NCI-H146 treated with DMSO at 0.1 percent for 48 hours (cell line): ENCODE data around the gene CHRM3.
"Not testable (repeated sequence)": the region's sequence is repeated elsewhere in the genome, so short reads cannot be mapped to it uniquely, and the experiment has no call there.

Source experiments
- DNase-seq: peaks from one replicate; lab custom pipeline; 2025; ENCODE audit not compliant: unreplicated experiment; lab: John Stamatoyannopoulos, UW

CHRM3 gene

DNA sequence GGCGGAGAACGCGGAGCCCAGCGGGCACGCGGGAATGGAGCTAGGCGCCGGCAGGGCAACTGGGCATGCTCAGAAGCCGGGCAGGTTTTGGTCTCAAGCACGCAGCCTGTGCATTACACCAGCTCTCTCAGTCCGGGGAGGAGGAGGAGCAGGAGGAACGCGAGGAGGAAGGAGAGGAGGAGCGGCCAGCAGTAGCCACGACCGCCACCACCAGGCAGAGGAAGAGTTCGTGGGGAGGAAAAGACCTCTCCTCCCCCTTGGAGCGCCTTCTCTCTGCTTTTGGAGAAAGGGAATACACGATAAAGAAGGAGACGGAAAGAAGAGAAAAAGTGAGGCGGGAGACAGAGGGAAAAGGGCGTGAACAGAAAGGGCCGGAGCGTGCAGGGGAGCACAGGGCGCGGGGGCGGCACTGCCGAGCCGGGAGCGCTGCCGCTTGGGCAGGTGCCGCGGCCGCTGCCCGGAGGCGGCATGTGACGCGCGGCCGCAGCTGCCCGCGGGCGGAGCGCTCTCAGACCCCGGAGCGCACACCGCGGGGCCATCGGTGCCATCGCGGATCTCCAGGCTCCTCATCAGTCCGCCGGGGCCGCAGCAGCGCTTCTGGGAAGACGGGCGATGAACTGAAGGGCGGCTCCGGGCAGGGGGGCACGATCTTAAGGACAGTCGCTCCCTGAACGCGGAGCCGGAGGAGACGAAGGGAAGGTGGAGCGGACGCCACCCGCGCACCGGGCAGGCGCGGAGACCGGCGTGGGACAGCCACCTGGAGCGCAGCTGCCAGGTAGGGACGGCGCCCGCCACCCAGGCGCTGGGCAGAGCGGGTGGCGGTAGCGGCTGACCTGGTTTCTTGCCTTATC is at the start of gene CHRM3:
Gene CHRM3 (plus strand): TSS at position 116 of the 851 bp plus-strand sequence. CDS start 520,884 bp downstream, outside the sequence.
- DNase-seq, result peak; percentile 55

DNA sequence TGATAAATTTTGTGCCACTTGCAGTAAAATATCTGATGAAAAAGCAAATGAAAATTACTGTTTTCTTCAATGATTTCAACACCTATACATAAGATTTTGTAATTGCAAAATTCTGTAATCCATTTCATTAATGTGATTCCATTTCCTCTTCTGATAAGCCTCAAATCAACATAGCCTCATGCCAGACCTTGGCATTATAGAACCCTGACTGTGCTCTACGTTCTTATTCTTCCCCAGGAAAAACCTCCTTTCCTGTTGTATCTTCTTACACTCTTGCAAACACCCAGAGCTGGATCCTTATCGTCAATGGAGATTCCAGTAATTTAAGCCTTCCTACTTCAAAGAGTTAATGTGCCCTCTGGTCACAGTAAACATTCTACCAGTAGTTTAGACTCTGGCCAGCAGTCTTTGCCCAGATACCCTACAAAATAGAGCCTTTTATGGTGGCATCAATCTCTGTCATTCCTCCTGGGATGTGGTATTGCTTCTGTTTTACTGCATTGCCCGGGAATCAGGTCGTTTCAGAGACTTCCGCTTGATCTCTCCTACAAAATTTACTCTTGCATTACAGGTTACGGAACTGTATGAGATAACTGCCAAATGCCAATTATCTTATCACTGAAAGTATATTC is 48.5 kb upstream of the CHRM3 start:
- no peak for DNase-seq

DNA sequence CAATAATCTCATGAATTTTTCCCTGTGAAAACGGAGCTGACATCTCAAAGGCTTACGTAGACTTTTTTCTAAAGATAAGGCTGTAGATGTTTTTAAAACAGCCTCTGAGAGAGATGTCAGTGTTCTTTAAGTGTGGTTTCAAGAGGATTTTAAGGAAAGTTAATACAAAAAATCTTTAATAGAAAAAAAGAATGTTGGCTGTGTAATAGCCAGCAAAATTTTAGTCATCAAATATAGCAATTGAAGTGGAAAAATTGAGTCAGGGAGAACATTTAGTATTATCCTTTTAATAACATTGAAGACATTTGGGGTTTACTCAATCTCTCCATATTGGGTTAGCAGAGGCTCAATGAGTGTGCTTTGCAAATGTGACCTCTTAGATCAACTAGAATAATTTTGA is 38.6 kb upstream of the CHRM3 start:
- DNase-seq, result no peak

DNA sequence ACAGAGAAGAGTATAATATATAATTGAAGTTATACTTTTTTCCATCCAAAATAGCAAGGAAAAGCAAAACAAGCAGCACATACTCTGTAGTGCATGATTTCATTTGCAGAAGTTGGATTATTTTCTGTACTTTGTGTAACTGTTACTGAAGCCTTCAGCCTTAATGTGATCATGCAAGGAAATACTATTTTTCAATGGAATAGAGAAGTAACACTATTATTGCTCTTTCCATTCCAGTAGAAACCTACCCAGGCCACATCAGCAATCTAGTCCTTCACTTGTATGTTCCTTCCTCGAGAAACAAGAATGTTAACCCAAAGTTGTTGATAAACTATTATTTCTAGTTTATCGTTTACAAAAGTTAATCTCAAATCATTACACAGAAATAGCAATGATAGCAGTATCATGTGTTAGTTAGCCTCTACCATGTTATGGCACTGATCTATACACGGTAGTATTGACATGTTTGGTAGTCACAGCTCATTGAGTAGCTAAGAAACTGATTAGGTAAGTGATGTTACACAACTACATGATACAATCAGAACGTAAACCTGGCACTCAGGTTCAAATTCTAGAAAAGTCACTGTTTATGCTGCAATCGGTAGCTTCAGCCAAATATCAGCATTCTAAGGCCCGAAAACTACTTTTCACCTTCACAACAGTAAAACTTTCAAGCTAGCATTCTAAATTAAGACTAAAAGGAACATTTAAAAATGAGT is 37.6 kb upstream of the CHRM3 start:
- no peak for DNase-seq

DNA sequence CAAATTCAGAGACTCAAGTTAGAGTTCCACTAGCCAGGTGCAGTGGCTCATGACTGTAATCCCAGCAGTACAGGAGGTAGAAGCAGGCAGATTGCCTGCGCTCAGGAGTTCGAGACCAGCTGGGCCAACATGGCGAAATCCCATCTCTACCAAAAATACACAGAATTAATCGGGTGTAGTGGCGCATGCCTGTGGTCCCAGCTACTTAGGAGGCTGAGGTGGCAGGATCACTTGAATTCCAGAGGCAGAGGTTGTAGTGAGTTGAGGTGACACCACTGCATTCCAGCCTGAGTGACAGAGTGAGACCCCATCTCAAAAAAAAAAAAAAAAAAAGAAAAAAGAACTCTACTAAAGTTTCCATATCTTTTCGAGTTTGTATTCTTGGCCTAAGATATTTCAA is 36.7 kb upstream of the CHRM3 start:
- no peak for DNase-seq

DNA sequence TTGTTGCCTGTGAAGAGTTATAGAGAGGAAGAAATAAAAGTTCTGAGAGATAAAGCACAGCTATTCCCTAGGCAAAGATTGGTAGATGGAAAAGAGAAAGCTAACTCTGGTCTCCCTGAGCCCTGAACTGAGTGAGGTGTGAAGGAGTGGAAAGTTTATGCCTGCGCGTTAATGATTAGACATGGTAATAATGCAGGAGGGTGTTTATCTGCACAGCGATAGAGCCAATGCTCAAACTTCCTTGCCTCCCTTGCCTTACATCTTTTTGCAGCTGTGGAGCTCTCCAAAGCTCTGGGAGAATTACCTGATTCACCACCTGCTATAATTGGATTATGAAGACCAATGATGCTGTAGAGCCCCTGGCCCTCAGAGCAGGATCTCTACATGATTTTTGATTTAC is 32.8 kb upstream of the CHRM3 start:
- DNase-seq, result no peak

DNA sequence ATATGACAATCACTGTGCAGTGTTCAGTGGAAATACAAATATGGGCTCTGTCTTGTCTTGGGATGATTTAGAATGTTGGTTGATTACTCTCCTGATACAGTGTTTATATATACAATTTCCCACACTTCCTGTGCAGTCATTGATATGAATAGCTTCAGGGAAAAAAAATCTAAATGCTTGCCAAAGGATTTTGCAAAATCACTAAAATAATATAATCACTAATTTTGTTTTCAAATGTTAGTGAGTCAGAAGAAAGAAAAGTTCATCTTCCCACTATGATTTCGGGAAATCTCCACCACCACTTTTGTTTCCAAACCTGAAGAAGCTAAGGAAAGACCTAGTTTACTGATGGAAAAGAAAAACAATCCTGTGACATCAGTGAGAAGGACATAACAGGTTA is 32.1 kb upstream of the CHRM3 start:
- no peak for DNase-seq

DNA sequence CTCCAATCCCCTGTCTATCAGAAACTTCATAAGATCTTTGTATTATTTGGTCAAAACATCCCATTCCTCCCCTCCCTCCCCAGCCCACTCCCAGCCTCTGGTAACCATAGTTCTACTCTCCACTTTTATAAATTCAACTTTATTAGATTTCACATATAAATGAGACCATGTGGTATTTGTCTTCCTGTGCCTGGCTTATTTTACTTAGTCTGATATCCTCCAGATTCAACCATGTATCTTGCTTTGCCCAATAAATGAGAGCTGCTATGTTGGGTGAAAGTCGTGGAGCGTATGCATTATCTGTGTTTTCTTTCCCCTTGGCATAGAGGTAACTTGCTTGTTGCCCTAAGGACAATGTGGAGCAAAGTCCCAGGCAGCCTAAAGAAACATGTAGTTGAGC is 28.5 kb upstream of the CHRM3 start:
- DNase-seq, result no peak

DNA sequence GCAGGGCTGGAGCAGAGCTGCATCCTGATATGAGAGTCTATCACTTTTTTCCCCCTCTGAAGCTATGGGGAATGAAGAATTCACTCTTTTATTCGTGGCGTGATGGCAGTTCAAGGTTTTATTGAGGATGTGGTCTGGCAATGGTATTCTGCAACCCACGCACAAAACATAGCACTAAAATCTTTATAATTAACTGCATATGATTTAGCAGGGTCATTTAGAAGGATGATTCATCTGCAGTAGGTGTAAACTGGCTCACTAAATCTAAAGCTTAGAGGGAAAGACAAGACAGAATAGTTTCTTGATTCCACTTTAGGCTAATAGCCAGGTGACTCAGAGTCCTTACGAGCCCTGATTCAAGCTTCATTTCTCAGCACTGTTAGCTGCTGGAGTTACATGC is 25.0 kb upstream of the CHRM3 start:
- no peak for DNase-seq

DNA sequence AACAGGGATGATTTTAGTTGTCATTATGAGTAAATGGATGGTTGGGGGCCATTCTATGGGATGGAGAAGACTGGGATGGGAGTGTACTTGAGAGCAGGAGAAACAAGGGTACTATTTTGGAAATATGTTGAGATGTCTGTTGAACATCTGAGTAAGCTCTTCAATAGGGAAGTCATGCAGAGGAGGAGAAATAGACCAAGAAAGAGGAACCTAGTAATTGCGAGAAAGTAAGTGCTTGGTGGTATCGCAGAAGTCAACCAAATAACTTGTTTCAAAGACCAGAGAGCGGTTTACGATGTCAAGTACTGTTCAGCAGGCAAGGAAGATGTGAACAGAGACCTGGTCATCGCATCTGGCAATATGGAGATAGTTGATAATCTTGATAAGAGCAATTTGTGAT is 22.4 kb upstream of the CHRM3 start:
- no peak for DNase-seq

DNA sequence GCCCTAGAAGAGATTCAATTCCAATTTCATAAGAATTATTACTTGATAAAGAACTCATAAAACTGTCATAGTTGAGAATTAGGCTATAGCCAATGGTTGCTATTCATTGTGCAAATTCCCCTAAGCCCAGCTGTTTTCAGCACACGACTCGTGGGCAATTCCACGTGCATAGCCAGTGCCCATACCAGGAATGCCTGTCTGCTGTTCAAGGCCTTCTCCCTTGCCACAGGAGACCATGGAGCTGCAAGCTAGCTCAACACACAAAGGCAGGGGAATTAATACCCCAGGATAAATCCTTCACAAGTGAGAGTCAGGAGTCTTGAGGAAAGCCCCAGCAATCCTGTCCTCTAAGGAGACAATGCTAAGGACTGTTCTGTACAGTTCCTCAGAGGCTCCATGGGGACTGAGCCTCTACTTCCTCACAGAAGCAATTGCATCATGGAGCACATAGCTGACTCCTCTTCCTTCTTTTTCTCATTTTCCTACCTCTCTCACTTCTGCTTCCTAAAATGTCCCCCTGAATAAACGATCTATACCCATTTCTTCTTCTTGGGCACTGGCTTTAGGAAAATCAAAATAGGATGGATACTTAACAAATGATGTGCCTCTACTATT is 19.1 kb upstream of the CHRM3 start:
- DNase-seq, result no peak

DNA sequence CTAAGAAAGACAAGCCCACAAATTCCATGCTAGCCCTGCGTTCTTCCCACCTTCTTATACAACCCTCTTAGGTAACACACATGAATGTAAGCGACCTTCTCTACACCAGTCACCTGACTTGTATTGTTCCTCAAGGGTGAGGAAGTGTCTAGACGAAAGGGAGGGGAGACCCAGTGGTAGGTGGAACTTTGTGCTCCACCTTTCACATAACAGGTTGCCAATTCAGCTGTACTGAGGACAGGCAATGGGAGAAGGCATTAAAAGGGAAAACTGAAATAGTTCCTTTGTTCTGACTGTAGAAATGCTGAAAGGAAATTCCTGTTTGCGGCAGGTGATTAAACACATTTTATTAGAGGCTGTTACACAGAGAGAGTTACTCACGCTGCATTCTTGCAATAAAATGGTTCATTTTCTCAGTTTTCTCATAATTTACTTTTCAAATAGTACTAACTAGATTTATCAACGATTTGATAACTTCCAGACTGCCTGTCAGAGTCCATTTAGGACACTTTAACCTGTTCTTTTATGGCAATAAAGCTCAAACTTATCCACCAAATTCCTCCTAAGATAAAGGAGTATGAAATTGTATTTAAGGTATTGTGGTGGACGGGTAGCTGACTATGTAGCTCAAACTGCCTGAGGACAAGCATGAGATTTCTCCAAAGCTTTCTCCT is 17.8 kb upstream of the CHRM3 start:
- DNase-seq, result no peak

DNA sequence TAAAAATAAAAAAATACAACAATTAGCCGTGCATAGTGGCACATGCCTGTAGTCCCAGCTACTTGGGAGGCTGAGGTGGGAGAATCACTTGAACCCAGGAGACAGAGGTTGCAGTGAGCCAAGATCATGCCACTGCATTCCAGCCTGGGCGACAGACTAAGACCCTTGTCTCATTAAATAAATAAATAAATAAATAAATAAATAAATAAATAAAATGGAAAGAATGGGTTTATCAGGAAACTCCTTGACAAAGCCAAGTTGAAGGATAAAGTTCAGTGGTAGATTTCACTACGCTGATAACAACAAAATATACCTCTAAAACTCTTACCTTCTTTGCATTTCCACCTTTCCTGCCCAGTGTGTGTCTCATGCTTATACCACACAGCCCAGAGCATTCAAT is 15.5 kb upstream of the CHRM3 start:
- DNase-seq, result not testable (repeated sequence)

DNA sequence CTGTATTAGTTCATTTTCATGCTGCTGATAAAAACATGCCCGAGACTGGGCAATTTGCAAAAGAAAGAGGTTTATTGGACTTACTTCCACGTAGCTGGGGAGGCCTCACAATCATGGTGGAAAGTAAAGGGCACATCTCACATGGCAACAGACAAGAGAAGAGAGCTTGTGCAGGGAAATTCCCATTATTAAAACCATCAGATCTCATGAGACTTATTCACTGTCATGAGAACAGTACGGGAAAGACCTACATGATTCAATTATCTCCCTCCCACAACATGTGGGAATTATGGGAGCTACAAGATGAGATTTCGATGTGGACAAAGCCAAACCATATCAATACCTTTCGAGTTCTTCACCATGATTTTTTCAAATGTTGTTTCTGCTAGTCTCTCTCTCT is 3.7 kb upstream of the CHRM3 start:
- no peak for DNase-seq

DNA sequence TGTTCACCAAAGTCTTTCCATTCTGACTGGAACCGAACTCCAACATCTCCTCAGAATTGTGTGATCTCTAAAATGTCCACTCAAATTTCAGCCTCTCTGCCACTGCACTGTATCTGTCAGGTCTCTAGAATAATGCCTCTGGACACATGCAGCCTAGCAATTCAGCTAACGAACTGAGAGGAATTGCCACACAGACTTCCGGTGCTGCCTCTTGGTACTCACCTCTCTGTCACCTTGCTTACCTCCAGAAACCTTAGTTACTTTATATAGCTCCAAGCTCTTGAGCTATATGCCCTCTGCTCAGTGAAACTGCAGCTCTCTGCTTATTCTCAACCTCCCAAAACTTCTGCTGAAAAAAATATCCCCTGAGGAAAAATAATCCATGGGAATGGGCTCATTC is 2.7 kb upstream of the CHRM3 start:
- no peak for DNase-seq

DNA sequence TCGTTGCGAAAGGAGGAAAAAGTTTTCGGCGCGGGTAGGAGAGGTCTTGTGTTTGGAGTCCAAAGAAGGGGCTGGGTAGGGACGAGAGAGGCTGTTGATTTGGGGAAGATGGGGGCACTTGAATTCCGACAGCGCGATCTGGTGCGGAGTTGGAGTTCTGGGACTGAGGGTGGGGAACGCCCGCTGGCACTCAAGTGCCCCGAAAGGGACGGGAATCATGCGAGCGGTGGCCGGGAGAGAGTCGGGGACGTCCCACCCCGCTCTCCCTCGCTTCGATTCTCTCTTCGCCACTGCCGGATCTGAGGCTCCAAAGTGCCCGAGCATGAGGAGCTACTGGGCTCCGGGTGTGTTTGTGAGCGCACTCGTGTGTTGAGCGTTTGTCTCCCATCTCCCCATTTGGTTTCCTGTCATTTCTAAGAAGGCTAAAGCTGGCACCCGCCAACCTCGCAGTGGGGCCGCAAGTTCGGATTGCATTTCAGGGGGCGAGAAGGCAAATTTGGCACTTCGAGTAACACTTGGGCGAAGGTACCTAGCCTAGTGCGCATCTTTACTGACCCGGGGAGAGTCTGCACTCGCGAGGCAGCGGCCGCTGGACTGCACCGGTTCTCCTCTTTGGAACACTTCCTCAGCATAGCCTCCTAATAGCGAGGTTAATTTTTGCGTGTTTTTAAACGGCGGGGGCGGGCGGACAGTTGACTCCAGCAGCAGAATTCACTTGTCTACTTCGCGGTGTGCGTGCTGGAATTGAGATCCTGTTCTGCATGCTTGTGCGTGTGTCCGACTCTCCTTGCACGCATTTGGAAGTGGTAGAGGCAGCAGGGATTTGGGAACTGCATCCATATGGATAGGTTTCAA is 1.2 kb downstream of the CHRM3 start:
- DNase-seq, result no peak

DNA sequence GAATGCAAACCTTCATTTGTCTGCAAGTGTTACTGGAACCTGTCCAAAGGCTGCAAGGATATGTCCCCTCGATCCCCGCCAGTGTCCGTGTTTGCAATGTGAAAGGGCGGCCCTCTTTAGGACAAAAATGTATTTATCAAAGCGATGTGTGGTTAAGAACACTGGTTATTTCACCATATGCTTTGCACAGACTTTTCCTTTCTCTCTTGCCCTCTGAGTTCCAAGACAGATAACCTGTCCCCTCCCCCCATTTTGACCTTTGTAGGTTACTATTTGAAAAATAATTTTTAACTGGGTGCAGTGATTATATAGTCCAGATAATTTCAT is 1.8 kb downstream of the CHRM3 start:
- no peak for DNase-seq

DNA sequence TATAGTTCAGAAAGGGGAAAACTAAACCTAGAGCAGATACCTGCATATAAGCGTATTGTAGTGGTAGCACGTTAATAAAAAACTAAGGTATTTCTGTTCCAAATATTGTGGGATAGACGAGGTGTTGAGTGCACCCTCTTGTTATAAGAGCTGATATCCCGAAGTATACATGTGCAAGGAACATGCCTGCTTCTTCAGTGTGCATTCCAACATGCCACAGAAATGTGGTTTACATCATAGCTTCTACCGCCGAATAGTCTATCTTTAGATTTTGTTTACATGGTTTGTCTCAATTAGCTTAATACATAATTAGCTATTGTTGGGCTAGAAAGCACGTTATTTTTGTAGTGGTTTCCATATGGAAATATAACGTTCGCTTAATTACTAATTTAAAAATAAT is 2.2 kb downstream of the CHRM3 start:
- DNase-seq, result no peak

DNA sequence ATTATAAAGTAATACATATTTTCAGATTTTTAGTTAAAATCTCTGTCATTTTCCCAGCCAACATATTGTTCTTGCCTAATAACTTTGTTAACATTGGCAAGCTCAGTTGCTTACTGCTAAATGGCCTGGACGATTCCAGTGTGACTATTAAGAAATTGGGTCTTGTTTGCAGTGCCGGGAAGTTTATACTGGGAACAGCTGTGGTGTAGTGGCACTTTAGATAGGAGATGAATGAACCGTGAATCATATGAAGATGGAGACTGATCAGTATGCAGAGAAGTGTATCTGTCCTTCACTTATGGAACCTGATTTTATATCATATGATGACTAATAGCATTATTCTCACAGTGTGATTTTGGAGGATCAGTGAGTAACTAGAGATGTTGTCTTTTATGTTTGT is 3.3 kb downstream of the CHRM3 start:
- no peak for DNase-seq

DNA sequence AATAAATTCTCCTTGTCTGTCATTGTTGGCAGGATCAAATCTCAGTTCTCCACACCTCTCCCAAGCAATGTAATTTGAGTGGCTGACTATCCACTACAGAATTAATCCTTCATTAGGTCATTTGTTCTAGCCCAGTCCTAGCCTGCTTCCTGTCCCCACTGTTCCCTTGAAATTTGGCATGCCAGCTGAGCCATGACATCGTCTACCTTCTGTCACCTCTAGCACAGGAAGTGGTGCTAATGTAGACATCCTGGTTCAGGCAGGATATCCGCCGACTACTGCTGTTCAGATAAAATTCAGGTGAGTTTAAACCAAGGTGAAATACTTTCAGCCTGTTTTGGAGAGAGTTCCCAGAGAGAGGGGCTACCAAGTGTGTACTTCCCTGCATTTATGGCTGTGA is 5.9 kb downstream of the CHRM3 start:
- no peak for DNase-seq
